HCT116 (cell line): Measurements from ENCODE around the gene GJC1. TPM values are rescaled to one million over a fixed set of nuclear protein-coding genes. Genes with fewer than 3 reads are reported as not detected.

Experiments used
- ATAC-seq: fragments of 200-7000 bp; cut with Tn5 transposase; 2 replicates; pipeline ENCODE4 v1.9.1; 2020; ENCODE audit warnings: mild to moderate bottlenecking, moderate library complexity
- BruUV-seq: library from RNA; stranded (reverse); fragments of 400-500 nt; replicated peaks from 2 replicates; lab custom pipeline; 2021; lab: Mats Ljungman, UMichigan
- CTCF ChIA-PET: fragments of 300-600 bp; sonication (Branson Sonifier 250); formaldehyde crosslinking; loops from one replicate; lab custom pipeline; 2021; ENCODE audit warnings: antibody characterized with exemption; lab: Charles Lee
- POLR2A ChIA-PET: fragments of 300-600, 350-600 bp; sonication (Branson Sonifier 250); formaldehyde crosslinking; loops from one replicate; lab custom pipeline; 2021; ENCODE audit warnings: antibody characterized with exemption; lab: Charles Lee
- RAD21 ChIA-PET, 2 experiments: fragments of 300-600 bp; sonication (Branson Sonifier 250); formaldehyde crosslinking; loops; one replicate each; lab custom pipeline; 2023; ENCODE audit warnings: low total read pairs in 2 of 2; ENCODE audit not compliant: uncharacterized antibody in 2 of 2, unreplicated experiment in 2 of 2, low non-redundant PET in 1 of 2; lab: Charles Lee
- DNase-seq: peaks from one replicate; pipeline ENCODE4 v3.0.0-alpha.2; 2010; ENCODE audit warnings: low read depth, low spot score
- H2AFZ ChIP-seq: fragments of 200-600 bp; shearing (Covaris generic), sonication (generic); 2 replicates; pipeline ENCODE4 v1.6.1; 2017; ENCODE audit warnings: low read depth, mixed run types, mixed read lengths, antibody characterized with exemption, low read length; ENCODE audit not compliant: poor library complexity, severe bottlenecking
- H3K27ac ChIP-seq: 2 replicates; pipeline ENCODE4 v1.5.1; 2012; ENCODE audit warnings: low read depth, low read length
- H3K27me3 ChIP-seq: fragments of 200-600 bp; sonication (generic); 2 replicates; pipeline ENCODE4 v1.6.1; 2016; ENCODE audit warnings: mixed run types, low read length, mixed read lengths; ENCODE audit not compliant: insufficient read depth
- H3K36me3 ChIP-seq, 2 experiments: fragments of 200-500 bp in 1 of 2; fragments of 200-600 bp in 1 of 2; sonication (Bioruptor generic) in 1 of 2; sonication (generic) in 1 of 2; 2 replicates each; pipeline versions ENCODE4 v1.5.1 to v1.6.1; 2014 to 2016; ENCODE audit warnings: low read length in 2 of 2, inconsistent platforms in 1 of 2, mixed read lengths in 1 of 2, mixed run types in 1 of 2; ENCODE audit not compliant: insufficient read depth in 2 of 2, control insufficient read depth in 1 of 2
- H3K4me1 ChIP-seq, 2 experiments: fragments of 200-600 bp in 1 of 2; sonication (generic) in 1 of 2; 2 replicates each; pipeline versions ENCODE4 v1.5.1 to v1.6.1; 2012 to 2017; ENCODE audit warnings: low read length in 2 of 2, inconsistent platforms in 1 of 2, mild to moderate bottlenecking in 1 of 2, mixed read lengths in 1 of 2, mixed run types in 1 of 2, moderate library complexity in 1 of 2; ENCODE audit not compliant: insufficient read depth in 2 of 2, control insufficient read depth in 1 of 2
- H3K4me2 ChIP-seq: fragments of 200-600 bp; sonication (generic); 2 replicates; pipeline ENCODE4 v1.6.1; 2017; ENCODE audit warnings: mixed run types, low read length, mixed read lengths
- H3K4me3 ChIP-seq, 2 experiments: fragments of 200-600 bp in 1 of 2; sonication (generic) in 1 of 2; replicated peaks in 1 of 2; 2 replicates each; pipeline ENCODE4 v1.5.1; 2011 to 2016; ENCODE audit warnings: low read length in 2 of 2, control low read depth in 1 of 2, low read depth in 1 of 2, mild to moderate bottlenecking in 1 of 2, mixed read lengths in 1 of 2, mixed run types in 1 of 2
- H3K79me2 ChIP-seq: fragments of 200-600 bp; sonication (generic); 2 replicates; pipeline ENCODE4 v1.6.1; 2017; ENCODE audit warnings: mild to moderate bottlenecking, mixed run types, low read length, moderate library complexity, mixed read lengths; ENCODE audit not compliant: insufficient read depth
- H3K9ac ChIP-seq: fragments of 200-600 bp; sonication (generic); 2 replicates; pipeline ENCODE4 v1.6.1; 2016; ENCODE audit warnings: low read length, mixed read lengths
- H3K9me2 ChIP-seq: fragments of 200-600 bp; sonication (generic), shearing (Covaris generic); 2 replicates; pipeline ENCODE4 v1.6.1; 2017; ENCODE audit warnings: mixed run types, mild to moderate bottlenecking, moderate library complexity; ENCODE audit not compliant: insufficient read depth
- H3K9me3 ChIP-seq, 2 experiments: fragments of 200-500 bp in 1 of 2; fragments of 200-600 bp in 1 of 2; sonication (Bioruptor generic) in 1 of 2; sonication (generic) in 1 of 2; 2 replicates each; pipeline ENCODE4 v1.6.1; 2014 to 2017; ENCODE audit warnings: low read length in 2 of 2, mixed read lengths in 2 of 2, inconsistent platforms in 1 of 2, low read depth in 1 of 2, mild to moderate bottlenecking in 1 of 2, mixed run types in 1 of 2, moderate library complexity in 1 of 2; ENCODE audit not compliant: control insufficient read depth in 1 of 2, insufficient read depth in 1 of 2
- H4K20me1 ChIP-seq: fragments of 200-600 bp; sonication (generic), shearing (Covaris generic); 2 replicates; pipeline ENCODE4 v1.6.1; 2017; ENCODE audit warnings: mixed run types, mild to moderate bottlenecking, moderate library complexity; ENCODE audit not compliant: insufficient read depth
- ATF3 ChIP-seq: IDR thresholded peaks from 2 replicates; pipeline ENCODE4 v1.6.1; 2012
- CBX3 ChIP-seq: IDR thresholded peaks from 2 replicates; pipeline ENCODE4 v1.6.1; 2012; ENCODE audit warnings: low read depth
- ELF1 ChIP-seq: IDR thresholded peaks from 2 replicates; pipeline ENCODE4 v1.6.1; 2012; ENCODE audit warnings: low read depth, borderline replicate concordance
- POLR2AphosphoS5 ChIP-seq: IDR thresholded peaks from 2 replicates; pipeline ENCODE4 v1.6.1; 2011; ENCODE audit warnings: mild to moderate bottlenecking, low read depth, low read length, moderate library complexity
- SP1 ChIP-seq: IDR thresholded peaks from 2 replicates; pipeline ENCODE4 v1.6.1; 2012; ENCODE audit warnings: low read depth
- TCF7L2 ChIP-seq: IDR thresholded peaks from 2 replicates; pipeline ENCODE4 v1.7.0; 2011; ENCODE audit warnings: borderline replicate concordance, inconsistent platforms; ENCODE audit not compliant: insufficient read depth, insufficient read length; ENCODE audit errors: extremely low read depth
- ZBTB33 ChIP-seq: IDR thresholded peaks from 2 replicates; pipeline ENCODE4 v1.6.1; 2011; ENCODE audit warnings: mild to moderate bottlenecking, low read length, moderate library complexity; ENCODE audit not compliant: insufficient replicate concordance; ENCODE audit errors: extremely low read depth
- ZFX ChIP-seq: fragments of 450-650 bp; IDR thresholded peaks from 2 replicates; pipeline ENCODE4 v1.6.1; 2017
- ZNF274 ChIP-seq: fragments of 200-500 bp; sonication (Bioruptor generic); IDR thresholded peaks from 2 replicates; pipeline ENCODE4 v1.6.1; 2014; ENCODE audit warnings: mild to moderate bottlenecking, low read depth, low read length, inconsistent platforms
- intact Hi-C: fragments of 100-400 bp; cut with micrococcal nuclease; formaldehyde crosslinking; loops from 2 replicates; pipeline ENCODE4 v1.10.0; 2022
- total RNA-seq: library from RNA; stranded (reverse); gene quantifications from one replicate; pipeline ENCODE4 v1.2.1, GENCODE V29; 2021; ENCODE audit not compliant: unreplicated experiment

GJC1 gene
- total RNA-seq, 1 experiment from 2014 or later = 62.4 TPM

GRCh38 chr17:44795928-44796327 lies 34.2 kb downstream of the GJC1 start:
- Histone ChIP-seq H3K9me2 (no peaks in the 10 kb centered on the region), H3K9me3 (no peaks in the 10 kb centered on the region), H3K9ac (peak overlapping the region; percentile 51), H2AFZ (no peak overlapping the region), H3K4me1 (peaks cover 15 to 57% of the 10 kb centered on the region in 2 experiments), H3K79me2 (peaks cover 24% of the 10 kb centered on the region), H3K36me3 (peaks cover 2 to 15% of the 10 kb centered on the region in 2 experiments; a peak in 2 of 4 replicates), H3K4me3 (peak overlapping the region in 1 of 2 experiments; percentile 26; a peak in 1 of 4 replicates), H3K27me3 (no peaks in the 10 kb centered on the region), H3K4me2 (peak overlapping the region; percentile 65), H4K20me1 (no peaks in the 10 kb centered on the region), H3K27ac (peak overlapping the region; percentile 61)
- no peak for DNase-seq
- RAD21 ChIA-PET = no interaction called here
- POLR2A ChIA-PET = no interaction called here
- TF ChIP-seq TCF7L2 (no peak), CBX3 (no peak), ATF3 (no peak), ZFX (no peak), SP1 (no peak), POLR2AphosphoS5 (no peak), ZBTB33 (no peak), ELF1 (no peak), ZNF274 (no peak)
- TF ChIP-seq, all 23 proteins: peak for 0
- intact Hi-C loops = no loop called here
- peak; percentile 12 for ATAC-seq
- CTCF ChIA-PET = no interaction called here
- BruUV-seq = no TSS peak
